PC-9 (cell line): ENCODE data around the gene SHROOM3.

Source experiments
- EZH2 ChIP-seq: fragments of 200-600 bp; sonication (generic); IDR thresholded peaks from 2 replicates; pipeline ENCODE4 v1.8.0; 2017; ENCODE audit warnings: antibody characterized with exemption, low read depth
- TF ChIP-seq, protein P1 (sequence below): fragments of 200-600 bp; sonication (generic); conservative IDR thresholded peaks from 2 replicates; pipeline ENCODE4 v1.6.1; 2017; ENCODE audit warnings: mixed run types, antibody characterized with exemption, mild to moderate bottlenecking, moderate library complexity

- TF ChIP-seq, protein P1, sequence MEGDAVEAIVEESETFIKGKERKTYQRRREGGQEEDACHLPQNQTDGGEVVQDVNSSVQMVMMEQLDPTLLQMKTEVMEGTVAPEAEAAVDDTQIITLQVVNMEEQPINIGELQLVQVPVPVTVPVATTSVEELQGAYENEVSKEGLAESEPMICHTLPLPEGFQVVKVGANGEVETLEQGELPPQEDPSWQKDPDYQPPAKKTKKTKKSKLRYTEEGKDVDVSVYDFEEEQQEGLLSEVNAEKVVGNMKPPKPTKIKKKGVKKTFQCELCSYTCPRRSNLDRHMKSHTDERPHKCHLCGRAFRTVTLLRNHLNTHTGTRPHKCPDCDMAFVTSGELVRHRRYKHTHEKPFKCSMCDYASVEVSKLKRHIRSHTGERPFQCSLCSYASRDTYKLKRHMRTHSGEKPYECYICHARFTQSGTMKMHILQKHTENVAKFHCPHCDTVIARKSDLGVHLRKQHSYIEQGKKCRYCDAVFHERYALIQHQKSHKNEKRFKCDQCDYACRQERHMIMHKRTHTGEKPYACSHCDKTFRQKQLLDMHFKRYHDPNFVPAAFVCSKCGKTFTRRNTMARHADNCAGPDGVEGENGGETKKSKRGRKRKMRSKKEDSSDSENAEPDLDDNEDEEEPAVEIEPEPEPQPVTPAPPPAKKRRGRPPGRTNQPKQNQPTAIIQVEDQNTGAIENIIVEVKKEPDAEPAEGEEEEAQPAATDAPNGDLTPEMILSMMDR: no peak
- no peak for TF ChIP-seq EZH2
Measured at GRCh38 chr4:76543378-76543777, 108.3 kb downstream of the SHROOM3 start.
